Measurements from ENCODE around the gene MRPS18A. TPM values are rescaled to one million over a fixed set of nuclear protein-coding genes. Genes with fewer than 3 reads are reported as not detected.

MRPS18A gene
- total and polyA plus RNA-seq, 2 experiments from 2014 or later: 46.1 to 71.1 TPM

- TF ChIP-seq CTCF (IDR thresholded peaks at IDR 0.05; ENCODE audit: poor library complexity) (no peak), EZH2 (IDR thresholded peaks at IDR 0.05; ENCODE audit: borderline replicate concordance) (no peak), EZH2phosphoT487 (IDR thresholded peaks at IDR 0.05; ENCODE audit: low read depth, severe bottlenecking, unreplicated experiment) (no peak)
- no peak for DNase-seq (ENCODE audit: low spot score)
- peaks cover 20% of the 10 kb centered on the region for H3K4me1 ChIP-seq (ENCODE audit: insufficient read depth)
- H3K4me2 ChIP-seq: peak overlapping the region; percentile 79
- peak overlapping the region; percentile 88 for H3K27ac ChIP-seq
- peak overlapping the region; percentile 70 for H2AFZ ChIP-seq
- H3K4me3 ChIP-seq: peak overlapping the region; percentile 89
- no peaks in the 10 kb centered on the region for H3K27me3 ChIP-seq
- H3K36me3 ChIP-seq (replicated peaks; ENCODE audit: insufficient read depth, low read depth): no peaks in the 10 kb centered on the region
- H3K9me2 ChIP-seq (replicated peaks; ENCODE audit: insufficient read depth): no peaks in the 10 kb centered on the region
- H3K9me3 ChIP-seq (ENCODE audit: low read depth): no peaks in the 10 kb centered on the region
- peaks cover 54% of the 10 kb centered on the region for H3K79me2 ChIP-seq
- WGBS (ENCODE audit: low lambda C conversion rate, missing lambda C conversion rate): 7% methylated on average over 10 of the region's 10 CpGs
- H4K20me1 ChIP-seq (ENCODE audit: insufficient read depth, poor library complexity, severe bottlenecking): peaks cover 5% of the 10 kb centered on the region
Observed at GRCh38 chr6:43687079-43687436, 533 bp downstream of the MRPS18A start.

GRCh38 chr6:43683708-43684455, 3.7 kb downstream of the MRPS18A start:
- Histone ChIP-seq H3K9me2 (replicated peaks; ENCODE audit: insufficient read depth) (no peaks in the 10 kb centered on the region), H3K36me3 (replicated peaks; ENCODE audit: insufficient read depth, low read depth) (no peaks in the 10 kb centered on the region), H3K4me3 (no peak overlapping the region), H3K27me3 (no peaks in the 10 kb centered on the region), H2AFZ (no peak overlapping the region), H3K4me1 (ENCODE audit: insufficient read depth) (peaks cover 34% of the 10 kb centered on the region), H3K79me2 (peaks cover 76% of the 10 kb centered on the region), H3K4me2 (no peak overlapping the region), H3K9me3 (ENCODE audit: low read depth) (no peaks in the 10 kb centered on the region), H3K27ac (peak overlapping the region; percentile 43), H4K20me1 (ENCODE audit: insufficient read depth, poor library complexity, severe bottlenecking) (peaks cover 14% of the 10 kb centered on the region)
- WGBS (ENCODE audit: low lambda C conversion rate, missing lambda C conversion rate): 45% methylated on average over 1 of the region's 1 CpG
- TF ChIP-seq EZH2 (IDR thresholded peaks at IDR 0.05; ENCODE audit: borderline replicate concordance): no peak
- TF ChIP-seq EZH2phosphoT487 (IDR thresholded peaks at IDR 0.05; ENCODE audit: low read depth, severe bottlenecking, unreplicated experiment): no peak
- no peak for TF ChIP-seq CTCF (IDR thresholded peaks at IDR 0.05; ENCODE audit: poor library complexity)
- DNase-seq (ENCODE audit: low spot score): no peak

- Histone ChIP-seq H3K79me2 (peaks cover 77% of the 10 kb centered on the region), H3K4me3 (no peak overlapping the region), H4K20me1 (ENCODE audit: insufficient read depth, poor library complexity, severe bottlenecking) (peaks cover 14% of the 10 kb centered on the region), H3K9me3 (ENCODE audit: low read depth) (no peaks in the 10 kb centered on the region), H3K9me2 (replicated peaks; ENCODE audit: insufficient read depth) (no peaks in the 10 kb centered on the region), H3K4me2 (peak overlapping the region; percentile 35), H3K4me1 (ENCODE audit: insufficient read depth) (peaks cover 34% of the 10 kb centered on the region), H3K27ac (peak overlapping the region; percentile 59), H3K27me3 (no peaks in the 10 kb centered on the region), H3K36me3 (replicated peaks; ENCODE audit: insufficient read depth, low read depth) (no peaks in the 10 kb centered on the region), H2AFZ (no peak overlapping the region)
- no peak for DNase-seq (ENCODE audit: low spot score)
- no peak for TF ChIP-seq EZH2phosphoT487 (IDR thresholded peaks at IDR 0.05; ENCODE audit: low read depth, severe bottlenecking, unreplicated experiment)
- no peak for TF ChIP-seq EZH2 (IDR thresholded peaks at IDR 0.05; ENCODE audit: borderline replicate concordance)
- no peak for TF ChIP-seq CTCF (IDR thresholded peaks at IDR 0.05; ENCODE audit: poor library complexity)
- WGBS (ENCODE audit: low lambda C conversion rate, missing lambda C conversion rate): 54% methylated on average over 8 of the region's 8 CpGs
Observed at GRCh38 chr6:43682724-43683429, 4.7 kb downstream of the MRPS18A start.
